OCI-LY1 (cell line): ENCODE measurements around the gene PTPRM.

ENCODE experiments used
- CTCF ChIP-seq: fragments of 200-600 bp; sonication (generic), shearing (Covaris generic); IDR thresholded peaks from 2 replicates; pipeline ENCODE4 v1.5.1; 2017; ENCODE audit warnings: mild to moderate bottlenecking, antibody characterized with exemption, low read length, moderate library complexity, mixed read lengths
- EZH2 ChIP-seq: fragments of 200-600 bp; sonication (generic), shearing (Covaris generic); IDR thresholded peaks from 2 replicates; pipeline ENCODE4 v1.8.0; 2017; ENCODE audit warnings: borderline replicate concordance, mixed run types, mild to moderate bottlenecking, antibody characterized with exemption, low read length, moderate library complexity, mixed read lengths

DNA sequence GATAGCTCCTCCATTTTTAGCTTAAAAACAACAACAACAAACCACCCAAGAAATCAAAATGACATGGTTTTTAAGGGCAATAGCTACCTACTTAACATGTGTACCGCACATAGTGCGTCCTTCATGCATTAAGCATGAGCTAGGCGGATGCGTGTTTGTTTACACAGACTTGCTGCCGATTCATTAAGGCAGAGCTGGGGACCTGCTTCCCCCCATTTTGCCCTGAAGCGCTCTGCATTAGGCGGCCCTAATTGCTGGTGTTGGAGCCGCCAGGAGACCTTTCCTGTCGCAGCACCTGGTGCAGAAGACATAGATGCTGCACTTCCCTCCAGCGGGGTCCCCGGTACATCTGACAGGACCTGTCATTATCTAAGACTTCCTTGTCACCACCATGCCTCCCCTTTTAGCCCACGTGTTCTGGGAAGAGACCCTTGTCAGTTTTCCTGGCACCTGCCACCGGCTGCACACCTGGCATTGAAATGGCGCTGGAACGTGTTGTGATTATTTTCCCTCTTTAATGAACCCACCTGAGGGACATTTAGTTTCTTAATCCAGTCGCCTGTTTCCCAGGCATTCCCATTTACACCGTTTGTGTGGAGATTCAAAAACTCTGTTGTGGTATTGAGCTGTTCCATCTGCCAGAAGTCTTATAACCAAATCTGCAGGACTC lies 781.1 kb downstream of the PTPRM start:
- no peak for TF ChIP-seq CTCF
- no peak for TF ChIP-seq EZH2
